GM18951 (cell line): ENCODE measurements around the gene ALG14.

Experiments
- POLR2A ChIP-seq: IDR thresholded peaks from 4 replicates; pipeline ENCODE4 v1.6.1; 2011; ENCODE audit warnings: mild to moderate bottlenecking; ENCODE audit not compliant: insufficient read length, insufficient read depth; ENCODE audit errors: extremely low read depth
- in situ Hi-C: fragments of 300-500 bp; cut with MboI; formaldehyde crosslinking; loops from one replicate; pipeline ENCODE4 v1.12.0; 2022; ENCODE audit warnings: low sequenced_read_pairs, mixed read lengths, inconsistent platforms; ENCODE audit not compliant: unreplicated experiment

The ALG14 gene

GRCh38 chr1:94988356-94988755, 84.4 kb downstream of the ALG14 start:
- no peak for TF ChIP-seq POLR2A
- in situ Hi-C loops: loop anchor here (5.0 kb wide), 1 partner anchor 36 kb away; no protein-coding TSS in a partner anchor

GRCh38 chr1:94986783-94987182, 86.0 kb downstream of the ALG14 start:
- no peak for TF ChIP-seq POLR2A

GRCh38 chr1:94983171-94983739, 89.5 kb downstream of the ALG14 start:
- in situ Hi-C loops: no loop called here

More at GRCh38 chr1:94986783-94987182, 86.0 kb downstream of the ALG14 start:
- in situ Hi-C loops: loop anchor here (5.0 kb wide), 1 partner anchor 34 kb away; no protein-coding TSS in a partner anchor

GRCh38 chr1:94982398-94982797, 90.4 kb downstream of the ALG14 start:
- TF ChIP-seq POLR2A: no peak
- in situ Hi-C loops: no loop called here

More at GRCh38 chr1:94983171-94983739, 89.5 kb downstream of the ALG14 start:
- TF ChIP-seq POLR2A: no peak

- TF ChIP-seq POLR2A: no peak
- in situ Hi-C loops: no loop called here
Observed at GRCh38 chr1:94981575-94981973, 91.2 kb downstream of the ALG14 start.

GRCh38 chr1:94980582-94981574, 91.9 kb downstream of the ALG14 start:
- no peak for TF ChIP-seq POLR2A
- in situ Hi-C loops: no loop called here

GRCh38 chr1:94979656-94980581, 92.8 kb downstream of the ALG14 start:
- in situ Hi-C loops: no loop called here
- no peak for TF ChIP-seq POLR2A

GRCh38 chr1:94979131-94979530, 93.6 kb downstream of the ALG14 start:
- in situ Hi-C loops: no loop called here
- TF ChIP-seq POLR2A: no peak

GRCh38 chr1:94978401-94978800, 94.3 kb downstream of the ALG14 start:
- in situ Hi-C loops: no loop called here
- TF ChIP-seq POLR2A: no peak

GRCh38 chr1:94976971-94977548, 95.7 kb downstream of the ALG14 start:
- in situ Hi-C loops: no loop called here
- TF ChIP-seq POLR2A: no peak

- no peak for TF ChIP-seq POLR2A
- in situ Hi-C loops: no loop called here
Observed at GRCh38 chr1:94974824-94975223, 97.9 kb downstream of the ALG14 start.

GRCh38 chr1:94974241-94974640, 98.5 kb downstream of the ALG14 start:
- in situ Hi-C loops: no loop called here

GRCh38 chr1:94973309-94973922, 99.3 kb downstream of the ALG14 start:
- TF ChIP-seq POLR2A: no peak
- in situ Hi-C loops: no loop called here

More at GRCh38 chr1:94974241-94974640, 98.5 kb downstream of the ALG14 start:
- TF ChIP-seq POLR2A: no peak
